B cell (primary cell): ENCODE measurements around the gene PPM1M. TPM values are rescaled to one million over a fixed set of nuclear protein-coding genes. Genes with fewer than 3 reads are reported as not detected.

Source experiments
- ATAC-seq: fragments of 200-7000 bp; cut with Tn5 transposase; one replicate; pipeline ENCODE4 v1.10.0; 2021; ENCODE audit warnings: low read depth, mild to moderate bottlenecking, moderate number of reproducible peaks, moderate library complexity
- CTCF ChIA-PET: fragments of 350-600 bp; sonication (Branson Sonifier 250); formaldehyde crosslinking; loops from one replicate; lab custom pipeline; 2021; ENCODE audit warnings: antibody characterized with exemption, inconsistent platforms; lab: Charles Lee
- POLR2A ChIA-PET: fragments of 350-600 bp; sonication (Branson Sonifier 250); formaldehyde crosslinking; loops from one replicate; lab custom pipeline; 2021; ENCODE audit warnings: antibody characterized with exemption; lab: Charles Lee
- DNase-seq: peaks from one replicate; pipeline ENCODE4 v3.0.0; 2013
- H2AFZ ChIP-seq: 2 replicates; pipeline ENCODE4 v1.6.1; 2012; ENCODE audit warnings: mild to moderate bottlenecking, low read depth, low read length; ENCODE audit not compliant: insufficient read depth, poor library complexity, severe bottlenecking
- H3K27ac ChIP-seq, 2 donors: 1 replicate in 1 of 2; 2 replicates in 1 of 2; pipeline ENCODE4 v1.5.1; 2012 to 2013; ENCODE audit warnings: low read length in 2 of 2, mild to moderate bottlenecking in 2 of 2, moderate library complexity in 1 of 2
- H3K27me3 ChIP-seq, 4 experiments: fragments of 200-600 bp in 1 of 4; sonication (generic) in 1 of 4; replicated peaks in 1 of 4; 1 replicate in 2 of 4; 2 replicates in 2 of 4; pipeline versions ENCODE4 v1.6.1 to v1.7.0; 2013 to 2016; ENCODE audit warnings: low read length in 3 of 4, mild to moderate bottlenecking in 2 of 4, mixed read lengths in 1 of 4, moderate library complexity in 1 of 4; ENCODE audit not compliant: insufficient read depth in 4 of 4, control insufficient read depth in 3 of 4; ENCODE audit errors: control extremely low read depth in 1 of 4
- H3K36me3 ChIP-seq, 2 experiments: replicated peaks in 1 of 2; 1 replicate in 1 of 2; 2 replicates in 1 of 2; pipeline versions ENCODE4 v1.6.1 to v1.7.1; 2013; ENCODE audit warnings: low read length in 1 of 2; ENCODE audit not compliant: insufficient read depth in 2 of 2, control insufficient read depth in 1 of 2; ENCODE audit errors: control extremely low read depth in 1 of 2, extremely low read depth in 1 of 2
- H3K4me1 ChIP-seq, 2 donors: fragments of 200-600 bp in 1 of 2; sonication (generic) in 1 of 2; 1 replicate in 1 of 2; 2 replicates in 1 of 2; pipeline versions ENCODE4 v1.5.1 to v1.6.1; 2013 to 2017; ENCODE audit warnings: low read length in 2 of 2; ENCODE audit not compliant: control insufficient read depth in 2 of 2, insufficient read depth in 2 of 2
- H3K4me2 ChIP-seq: replicated peaks from 2 replicates; pipeline ENCODE3; 2012; ENCODE audit warnings: mild to moderate bottlenecking, low read depth, low read length; ENCODE audit not compliant: poor library complexity, severe bottlenecking
- H3K4me3 ChIP-seq, 5 experiments: fragments of 200-600 bp in 1 of 5; sonication (generic) in 1 of 5; 1 replicate in 3 of 5; 2 replicates in 2 of 5; pipeline versions ENCODE4 v1.5.1 to v1.7.0; 2011 to 2016; ENCODE audit warnings: low read length in 4 of 5, mild to moderate bottlenecking in 4 of 5, low read depth in 2 of 5, control low read depth in 1 of 5, moderate library complexity in 1 of 5; ENCODE audit not compliant: insufficient read depth in 1 of 5; ENCODE audit errors: control extremely low read depth in 1 of 5, extremely low read depth in 1 of 5
- H3K79me2 ChIP-seq: fragments of 200-600 bp; sonication (generic); one replicate; pipeline ENCODE4 v1.6.0; 2016; ENCODE audit warnings: low read length; ENCODE audit not compliant: control insufficient read depth, insufficient read depth
- H3K9ac ChIP-seq: fragments of 200-600 bp; sonication (generic); 2 replicates; pipeline ENCODE4 v1.6.1; 2017; ENCODE audit warnings: mild to moderate bottlenecking, low read length, moderate library complexity
- H3K9me3 ChIP-seq, 3 donors: one replicate each; pipeline versions ENCODE4 v1.6.1 to v1.7.1; 2013; ENCODE audit warnings: low read length in 2 of 3; ENCODE audit not compliant: control insufficient read depth in 2 of 3, insufficient read depth in 1 of 3; ENCODE audit errors: control extremely low read depth in 1 of 3
- H4K20me1 ChIP-seq: 2 replicates; pipeline ENCODE4 v1.6.0; 2012; ENCODE audit warnings: mild to moderate bottlenecking, low read length; ENCODE audit not compliant: insufficient read depth, control insufficient read depth, poor library complexity, severe bottlenecking
- H3K27ac Mint-ChIP-seq: one replicate; pipeline ENCODE4 v1.8.0; 2021; ENCODE audit warnings: mixed read lengths
- H3K27me3 Mint-ChIP-seq: one replicate; pipeline ENCODE4 v1.8.0; 2021; ENCODE audit warnings: mixed read lengths
- H3K4me1 Mint-ChIP-seq: one replicate; pipeline ENCODE4 v1.8.0; 2021; ENCODE audit warnings: mixed read lengths
- H3K4me3 Mint-ChIP-seq: one replicate; pipeline ENCODE4 v1.8.0; 2021; ENCODE audit warnings: mixed read lengths
- H3K9me3 Mint-ChIP-seq: one replicate; pipeline ENCODE4 v1.8.0; 2022; ENCODE audit warnings: mixed read lengths; ENCODE audit not compliant: insufficient read depth
- CTCF ChIP-seq: fragments of 200-600 bp; IDR thresholded peaks from one replicate; pipeline ENCODE4 v1.8.0; 2022; ENCODE audit warnings: antibody characterized with exemption, mild to moderate bottlenecking
- EZH2 ChIP-seq: IDR thresholded peaks from 2 replicates; pipeline ENCODE4 v1.6.1; 2012; ENCODE audit warnings: borderline replicate concordance, low read depth, mild to moderate bottlenecking, moderate library complexity, low read length; ENCODE audit not compliant: insufficient read depth, poor library complexity, severe bottlenecking
- WGBS: methylation state at CpG from one replicate; pipeline ENCODE4 v1.1.5; 2013; ENCODE audit warnings: missing lambda C conversion rate; ENCODE audit not compliant: insufficient coverage; 5-methylcytosine and 5-hydroxymethylcytosine counted together
- intact Hi-C: fragments of 100-400 bp; cut with micrococcal nuclease; formaldehyde crosslinking; loops from one replicate; pipeline ENCODE4 v1.10.0; 2022
- polyA plus RNA-seq: library from polyadenylated mRNA; depleted of rRNA; stranded (reverse); fragments of >200 nt; gene quantifications from 2 replicates; pipeline ENCODE4 v1.2.3, GENCODE V29; 2012
- total RNA-seq, 2 donors: library from RNA; stranded (reverse); fragments of 120-200 nt in 1 of 2; gene quantifications; 1 replicate in 1 of 2; 2 replicates in 1 of 2; pipeline versions ENCODE4 v1.2.3 to v1.2.4, GENCODE V29; 2013 to 2022

PPM1M gene
- total and polyA plus RNA-seq, 2 donors (not counting 1 experiment from before 2014, with no cell fraction given) = 45.0 to 65.2 TPM

- H3K27ac ChIP-seq = no peak overlapping the region
- POLR2A ChIA-PET = no interaction called here
- Mint-ChIP-seq H3K27me3 (no peaks in the 10 kb centered on the region), H3K27ac (no peak overlapping the region), H3K4me1 (peaks cover under 1% of the 10 kb centered on the region), H3K9me3 (no peaks in the 10 kb centered on the region), H3K4me3 (no peak overlapping the region)
- no peak overlapping the region for H3K9ac ChIP-seq
- DNase-seq (no peak), ATAC-seq (no peak)
- TF ChIP-seq CTCF (no peak), EZH2 (no peak)
- no peak overlapping the region for H2AFZ ChIP-seq
- no peaks in the 10 kb centered on the region for H3K79me2 ChIP-seq
- H3K36me3 ChIP-seq = peaks cover 0 to 83% of the 10 kb centered on the region in 2 experiments
- H3K27me3 ChIP-seq = no peaks in the 10 kb centered on the region
- CTCF ChIA-PET = interaction anchor here (0.7 to 5.3 kb wide), 3 partner anchors 9 to 72 kb away, joined by 3 to 36 read pairs (median 3); no protein-coding TSS in a partner anchor
- H3K9me3 ChIP-seq = no peaks in the 10 kb centered on the region
- no peaks in the 10 kb centered on the region for H4K20me1 ChIP-seq
- peaks cover 0 to 1% of the 10 kb centered on the region in 2 donors for H3K4me1 ChIP-seq
- intact Hi-C loops = no loop called here
- no peak overlapping the region for H3K4me3 ChIP-seq
- 96% methylated on average over 18 of the region's 18 CpGs for WGBS
- H3K4me2 ChIP-seq = no peak overlapping the region
These were observed 34.2 kb upstream of the PPM1M start for GRCh38 chr3:52211268-52211891.

- no peak overlapping the region for H3K27ac Mint-ChIP-seq
- intact Hi-C loops = no loop called here
- no peaks in the 10 kb centered on the region for H3K27me3 Mint-ChIP-seq
- Histone ChIP-seq H2AFZ (no peak overlapping the region), H3K4me1 (peaks cover 15 to 17% of the 10 kb centered on the region in 2 donors), H4K20me1 (no peaks in the 10 kb centered on the region), H3K27ac (no peak overlapping the region), H3K4me3 (no peak overlapping the region), H3K36me3 (peaks cover under 1 to 78% of the 10 kb centered on the region in 2 experiments), H3K27me3 (no peaks in the 10 kb centered on the region), H3K9me3 (no peaks in the 10 kb centered on the region), H3K4me2 (no peak overlapping the region), H3K9ac (no peak overlapping the region), H3K79me2 (peaks cover 5% of the 10 kb centered on the region)
- TF ChIP-seq CTCF = no peak
- 100% methylated on average over 6 of the region's 8 CpGs for WGBS
- no peak overlapping the region for H3K4me3 Mint-ChIP-seq
- ChIA-PET POLR2A (interaction anchor here (0.5 kb wide), 1 partner anchor 40 kb away, joined by 3 read pairs; no protein-coding TSS in a partner anchor), CTCF (interaction anchor here (5.3 kb wide), 1 partner anchor 8 kb away, joined by 36 read pairs; no protein-coding TSS in a partner anchor)
- no peaks in the 10 kb centered on the region for H3K9me3 Mint-ChIP-seq
- DNase-seq = no peak
- peaks cover 16% of the 10 kb centered on the region for H3K4me1 Mint-ChIP-seq
- no peak for ATAC-seq
These were observed 32.6 kb upstream of the PPM1M start for GRCh38 chr3:52213005-52213404.
